DND-41 (cell line): Measurements from ENCODE around the gene MBP.

Experiments used
- EZH2 ChIP-seq: IDR thresholded peaks from 3 replicates; pipeline ENCODE4 v1.6.1; 2012; ENCODE audit warnings: borderline replicate concordance, low read depth, mild to moderate bottlenecking, moderate library complexity, low read length, inconsistent platforms; ENCODE audit not compliant: severe bottlenecking
- TF ChIP-seq, protein P1 (sequence below): IDR thresholded peaks from 2 replicates; pipeline ENCODE4 v1.5.1; 2012; ENCODE audit warnings: borderline replicate concordance, low read length, moderate library complexity, mild to moderate bottlenecking; ENCODE audit not compliant: poor library complexity, severe bottlenecking; ENCODE audit errors: extremely low read depth

DNA sequence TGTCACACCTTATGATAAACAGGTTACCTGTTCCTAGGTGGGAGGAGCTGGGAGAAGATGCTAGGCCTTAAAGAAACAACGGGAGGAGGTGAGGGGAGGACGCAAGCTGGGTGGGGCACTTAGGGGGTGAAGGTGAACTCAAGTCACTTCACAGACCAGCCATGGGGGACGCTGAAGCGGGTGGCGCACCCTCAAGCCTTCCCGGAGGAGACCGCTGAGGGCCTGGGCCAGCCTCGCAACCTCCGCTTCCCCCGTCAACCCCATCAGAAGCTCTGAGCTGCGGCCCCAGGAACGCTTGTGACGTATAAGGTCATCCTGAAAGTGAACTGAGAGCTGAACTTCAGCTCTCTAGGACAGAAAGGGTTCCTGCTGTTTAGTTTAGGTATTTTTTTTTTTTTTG, 133.5 kb downstream of the MBP start:
- no peak for TF ChIP-seq EZH2
- TF ChIP-seq, protein P1, sequence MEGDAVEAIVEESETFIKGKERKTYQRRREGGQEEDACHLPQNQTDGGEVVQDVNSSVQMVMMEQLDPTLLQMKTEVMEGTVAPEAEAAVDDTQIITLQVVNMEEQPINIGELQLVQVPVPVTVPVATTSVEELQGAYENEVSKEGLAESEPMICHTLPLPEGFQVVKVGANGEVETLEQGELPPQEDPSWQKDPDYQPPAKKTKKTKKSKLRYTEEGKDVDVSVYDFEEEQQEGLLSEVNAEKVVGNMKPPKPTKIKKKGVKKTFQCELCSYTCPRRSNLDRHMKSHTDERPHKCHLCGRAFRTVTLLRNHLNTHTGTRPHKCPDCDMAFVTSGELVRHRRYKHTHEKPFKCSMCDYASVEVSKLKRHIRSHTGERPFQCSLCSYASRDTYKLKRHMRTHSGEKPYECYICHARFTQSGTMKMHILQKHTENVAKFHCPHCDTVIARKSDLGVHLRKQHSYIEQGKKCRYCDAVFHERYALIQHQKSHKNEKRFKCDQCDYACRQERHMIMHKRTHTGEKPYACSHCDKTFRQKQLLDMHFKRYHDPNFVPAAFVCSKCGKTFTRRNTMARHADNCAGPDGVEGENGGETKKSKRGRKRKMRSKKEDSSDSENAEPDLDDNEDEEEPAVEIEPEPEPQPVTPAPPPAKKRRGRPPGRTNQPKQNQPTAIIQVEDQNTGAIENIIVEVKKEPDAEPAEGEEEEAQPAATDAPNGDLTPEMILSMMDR: no peak
